HUES64 (cell line): ENCODE results near the gene SLC10A7.

Experiments
- H3K27ac ChIP-seq: 2 replicates; pipeline ENCODE4 v1.7.0; 2013; ENCODE audit warnings: low read depth, low read length, inconsistent platforms
- H3K27me3 ChIP-seq: 2 replicates; pipeline ENCODE4 v1.6.1; 2013; ENCODE audit warnings: mild to moderate bottlenecking, low read length; ENCODE audit not compliant: insufficient read depth
- H3K36me3 ChIP-seq: 2 replicates; pipeline ENCODE4 v1.6.1; 2013; ENCODE audit warnings: mild to moderate bottlenecking, low read length; ENCODE audit not compliant: insufficient read depth
- H3K4me1 ChIP-seq: 2 replicates; pipeline ENCODE4 v1.6.1; 2013; ENCODE audit warnings: mild to moderate bottlenecking, low read length, moderate library complexity; ENCODE audit not compliant: insufficient read depth
- H3K4me3 ChIP-seq: 2 replicates; pipeline ENCODE4 v1.5.1; 2013; ENCODE audit warnings: mild to moderate bottlenecking, low read length, moderate library complexity
- H3K9ac ChIP-seq: 2 replicates; pipeline ENCODE4 v1.6.1; 2013; ENCODE audit warnings: mild to moderate bottlenecking, low read depth, low read length
- H3K9me3 ChIP-seq: 2 replicates; pipeline ENCODE4 v1.6.1; 2013; ENCODE audit warnings: low read depth, low read length; ENCODE audit not compliant: insufficient read depth
- WGBS: fragments of 150-250, 120-280 bp; methylation state at CpG from one replicate; pipeline ENCODE4 v1.1.7; 2013; ENCODE audit warnings: missing lambda C conversion rate; 5-methylcytosine and 5-hydroxymethylcytosine counted together

Gene SLC10A7

GRCh38 chr4:146520896-146521540 is 722 bp downstream of the SLC10A7 start:
- Histone ChIP-seq H3K27ac (peak overlapping the region; percentile 20; the same call in 1 of the 2 replicates), H3K27me3 (peaks cover 49% of the 10 kb centered on the region), H3K9ac (peak overlapping the region; percentile 60), H3K4me3 (peak overlapping the region; percentile 96), H3K4me1 (no peaks in the 10 kb centered on the region), H3K36me3 (no peaks in the 10 kb centered on the region), H3K9me3 (no peaks in the 10 kb centered on the region)
- 5% methylated on average over 7 of the region's 12 CpGs for WGBS

GRCh38 chr4:146514651-146515357 is 6.9 kb downstream of the SLC10A7 start:
- Histone ChIP-seq H3K36me3 (no peaks in the 10 kb centered on the region), H3K4me1 (no peaks in the 10 kb centered on the region), H3K4me3 (no peak overlapping the region), H3K9ac (no peak overlapping the region), H3K9me3 (no peaks in the 10 kb centered on the region), H3K27ac (no peak overlapping the region), H3K27me3 (peaks cover 12% of the 10 kb centered on the region)
- WGBS, result 88% methylated on average over 7 of the region's 7 CpGs

GRCh38 chr4:146513548-146513947 is 8.2 kb downstream of the SLC10A7 start:
- no peak overlapping the region for H3K9ac ChIP-seq
- no peak overlapping the region for H3K27ac ChIP-seq
- no peaks in the 10 kb centered on the region for H3K36me3 ChIP-seq
- no peak overlapping the region for H3K4me3 ChIP-seq
- H3K9me3 ChIP-seq, result no peaks in the 10 kb centered on the region
- peaks cover 2% of the 10 kb centered on the region; the same call in 1 of the 2 replicates for H3K27me3 ChIP-seq
- no peaks in the 10 kb centered on the region for H3K4me1 ChIP-seq
- 100% methylated on average over 1 of the region's 1 CpG for WGBS

GRCh38 chr4:146511381-146511780 is 10.4 kb downstream of the SLC10A7 start:
- WGBS, result 96% methylated on average over 3 of the region's 3 CpGs
- no peak overlapping the region for H3K4me3 ChIP-seq
- no peak overlapping the region for H3K27ac ChIP-seq
- no peaks in the 10 kb centered on the region for H3K27me3 ChIP-seq
- H3K9ac ChIP-seq, result no peak overlapping the region
- H3K9me3 ChIP-seq, result no peaks in the 10 kb centered on the region
- H3K4me1 ChIP-seq, result no peaks in the 10 kb centered on the region
- no peaks in the 10 kb centered on the region for H3K36me3 ChIP-seq

GRCh38 chr4:146510942-146511341 is 10.8 kb downstream of the SLC10A7 start:
- no peaks in the 10 kb centered on the region for H3K36me3 ChIP-seq
- no peak overlapping the region for H3K27ac ChIP-seq
- WGBS, result 90% methylated on average over 2 of the region's 3 CpGs
- H3K9me3 ChIP-seq, result no peaks in the 10 kb centered on the region
- no peaks in the 10 kb centered on the region for H3K4me1 ChIP-seq
- no peaks in the 10 kb centered on the region for H3K27me3 ChIP-seq
- H3K9ac ChIP-seq, result no peak overlapping the region
- H3K4me3 ChIP-seq, result no peak overlapping the region

- Histone ChIP-seq H3K4me3 (no peak overlapping the region), H3K27ac (no peak overlapping the region), H3K9ac (no peak overlapping the region), H3K4me1 (no peaks in the 10 kb centered on the region), H3K27me3 (no peaks in the 10 kb centered on the region), H3K9me3 (no peaks in the 10 kb centered on the region), H3K36me3 (no peaks in the 10 kb centered on the region)
- WGBS, result 90% methylated on average over 3 of the region's 3 CpGs
Observed at GRCh38 chr4:146508229-146508939, 13.4 kb downstream of the SLC10A7 start.

GRCh38 chr4:146507632-146508031 is 14.1 kb downstream of the SLC10A7 start:
- 94% methylated on average over 2 of the region's 2 CpGs for WGBS
- no peak overlapping the region for H3K27ac ChIP-seq
- no peaks in the 10 kb centered on the region for H3K4me1 ChIP-seq
- H3K27me3 ChIP-seq, result no peaks in the 10 kb centered on the region
- no peaks in the 10 kb centered on the region for H3K36me3 ChIP-seq
- no peak overlapping the region for H3K4me3 ChIP-seq
- no peak overlapping the region for H3K9ac ChIP-seq
- H3K9me3 ChIP-seq, result no peaks in the 10 kb centered on the region

GRCh38 chr4:146506272-146506671 is 15.5 kb downstream of the SLC10A7 start:
- no peak overlapping the region for H3K27ac ChIP-seq
- no peaks in the 10 kb centered on the region for H3K36me3 ChIP-seq
- H3K9ac ChIP-seq, result no peak overlapping the region
- no peaks in the 10 kb centered on the region for H3K9me3 ChIP-seq
- H3K27me3 ChIP-seq, result no peaks in the 10 kb centered on the region
- H3K4me3 ChIP-seq, result no peak overlapping the region
- no peaks in the 10 kb centered on the region for H3K4me1 ChIP-seq

GRCh38 chr4:146500216-146500615 is 21.5 kb downstream of the SLC10A7 start:
- no peak overlapping the region for H3K9ac ChIP-seq
- H3K4me3 ChIP-seq, result no peak overlapping the region
- 95% methylated on average over 1 of the region's 1 CpG for WGBS
- no peaks in the 10 kb centered on the region for H3K27me3 ChIP-seq
- no peaks in the 10 kb centered on the region for H3K36me3 ChIP-seq
- H3K27ac ChIP-seq, result no peak overlapping the region
- H3K9me3 ChIP-seq, result no peaks in the 10 kb centered on the region
- H3K4me1 ChIP-seq, result no peaks in the 10 kb centered on the region

GRCh38 chr4:146498291-146498690 is 23.4 kb downstream of the SLC10A7 start:
- no peaks in the 10 kb centered on the region for H3K9me3 ChIP-seq
- H3K36me3 ChIP-seq, result no peaks in the 10 kb centered on the region
- no peaks in the 10 kb centered on the region for H3K4me1 ChIP-seq
- no peak overlapping the region for H3K9ac ChIP-seq
- H3K27ac ChIP-seq, result no peak overlapping the region
- no peak overlapping the region for H3K4me3 ChIP-seq
- no peaks in the 10 kb centered on the region for H3K27me3 ChIP-seq
- WGBS, result 97% methylated on average over 4 of the region's 4 CpGs

GRCh38 chr4:146495269-146495668 is 26.5 kb downstream of the SLC10A7 start:
- Histone ChIP-seq H3K4me3 (no peak overlapping the region), H3K36me3 (no peaks in the 10 kb centered on the region), H3K27me3 (no peaks in the 10 kb centered on the region), H3K9ac (no peak overlapping the region), H3K4me1 (no peaks in the 10 kb centered on the region), H3K9me3 (no peaks in the 10 kb centered on the region), H3K27ac (no peak overlapping the region)
- WGBS, result 88% methylated on average over 1 of the region's 1 CpG
